WI38 (cell line): Measurements from ENCODE around the gene LAMA3.

Experiments used
- H3K4me3 ChIP-seq: 2 replicates; pipeline ENCODE4 v1.5.1; 2011; ENCODE audit warnings: low read depth, mild to moderate bottlenecking, control low read depth, low read length
- TF ChIP-seq, protein P1 (sequence below): IDR thresholded peaks from 2 replicates; pipeline ENCODE4 v1.5.1; 2012; ENCODE audit warnings: low read depth, mild to moderate bottlenecking, control low read depth, low read length

The LAMA3 gene

DNA sequence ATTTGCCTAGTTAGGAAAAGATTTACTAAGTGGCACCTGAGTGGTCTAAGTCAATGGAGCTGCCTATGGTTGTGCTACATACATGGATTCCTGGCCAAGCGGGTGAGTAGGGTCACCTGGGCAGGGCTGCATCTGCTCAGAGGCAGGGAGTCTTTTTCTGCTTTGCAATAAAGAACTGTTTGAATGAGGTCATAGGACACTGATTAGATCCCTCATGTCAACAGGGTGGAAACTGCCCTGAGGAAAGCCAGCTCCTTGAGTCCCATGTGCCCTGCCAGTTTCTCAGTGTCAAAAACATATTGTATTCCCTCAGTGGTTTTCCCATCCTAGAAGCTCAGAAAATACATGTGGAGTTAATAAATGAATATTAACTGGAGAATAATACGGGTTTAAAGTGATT is 4.6 kb downstream of the LAMA3 start:
- no peak overlapping the region for H3K4me3 ChIP-seq
- TF ChIP-seq, protein P1, sequence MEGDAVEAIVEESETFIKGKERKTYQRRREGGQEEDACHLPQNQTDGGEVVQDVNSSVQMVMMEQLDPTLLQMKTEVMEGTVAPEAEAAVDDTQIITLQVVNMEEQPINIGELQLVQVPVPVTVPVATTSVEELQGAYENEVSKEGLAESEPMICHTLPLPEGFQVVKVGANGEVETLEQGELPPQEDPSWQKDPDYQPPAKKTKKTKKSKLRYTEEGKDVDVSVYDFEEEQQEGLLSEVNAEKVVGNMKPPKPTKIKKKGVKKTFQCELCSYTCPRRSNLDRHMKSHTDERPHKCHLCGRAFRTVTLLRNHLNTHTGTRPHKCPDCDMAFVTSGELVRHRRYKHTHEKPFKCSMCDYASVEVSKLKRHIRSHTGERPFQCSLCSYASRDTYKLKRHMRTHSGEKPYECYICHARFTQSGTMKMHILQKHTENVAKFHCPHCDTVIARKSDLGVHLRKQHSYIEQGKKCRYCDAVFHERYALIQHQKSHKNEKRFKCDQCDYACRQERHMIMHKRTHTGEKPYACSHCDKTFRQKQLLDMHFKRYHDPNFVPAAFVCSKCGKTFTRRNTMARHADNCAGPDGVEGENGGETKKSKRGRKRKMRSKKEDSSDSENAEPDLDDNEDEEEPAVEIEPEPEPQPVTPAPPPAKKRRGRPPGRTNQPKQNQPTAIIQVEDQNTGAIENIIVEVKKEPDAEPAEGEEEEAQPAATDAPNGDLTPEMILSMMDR: no peak

DNA sequence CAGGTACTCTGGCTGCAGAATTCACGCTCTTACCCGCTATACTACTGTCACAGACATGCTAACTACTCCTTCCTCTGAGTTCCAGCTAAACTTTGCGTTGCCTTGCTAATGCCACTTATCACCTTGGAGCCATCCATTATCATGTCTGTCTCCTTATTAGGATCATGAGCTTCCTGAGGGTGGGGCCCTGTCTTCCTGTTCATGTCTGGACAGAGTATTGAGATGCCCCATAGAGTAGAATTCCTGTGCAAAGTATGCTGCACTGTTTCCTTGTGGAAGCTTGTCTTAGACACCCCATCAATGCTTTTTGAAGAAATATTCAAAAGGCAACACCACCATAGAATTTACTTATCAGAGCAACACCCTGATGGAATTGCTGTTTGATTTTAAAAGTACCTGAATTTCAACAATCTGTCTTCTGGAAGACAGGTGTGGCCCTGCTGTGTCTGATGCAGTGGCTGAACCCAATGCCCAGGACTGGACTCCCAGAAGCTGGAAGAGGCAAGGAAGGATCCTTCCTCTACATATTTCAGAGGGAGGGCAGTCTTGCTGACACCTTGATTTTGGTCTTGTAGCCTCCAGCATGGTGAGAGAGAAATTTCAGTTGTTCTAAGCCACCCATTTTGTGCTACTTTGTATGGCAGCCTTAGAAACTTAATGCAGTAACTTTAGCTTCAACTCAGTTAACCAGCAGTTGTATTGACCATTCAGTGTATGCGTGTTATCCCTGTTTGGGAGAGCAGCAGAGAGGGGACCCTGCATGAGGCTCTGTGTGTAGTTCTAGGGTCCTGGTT is 5.6 kb downstream of the LAMA3 start:
- H3K4me3 ChIP-seq: no peak overlapping the region

DNA sequence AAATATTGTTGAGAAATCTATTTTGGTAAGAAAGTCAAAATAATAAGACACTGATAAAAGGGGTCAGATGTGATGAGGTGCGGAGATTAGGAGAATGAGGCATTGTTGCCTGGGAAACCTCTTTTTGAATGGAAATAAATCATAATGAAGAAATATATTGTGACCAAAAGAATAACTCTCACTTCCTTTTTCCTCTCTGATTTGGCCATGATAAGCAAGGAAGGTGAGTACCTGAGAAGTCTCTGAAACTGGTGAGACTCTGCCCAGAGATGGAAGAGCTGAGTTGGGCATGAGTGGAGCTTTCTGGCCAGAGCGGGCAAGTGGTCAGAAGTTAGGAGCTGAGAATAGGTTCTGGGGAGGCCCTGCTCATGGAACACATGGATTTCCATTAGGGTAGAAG is 11.8 kb downstream of the LAMA3 start:
- TF ChIP-seq, protein P1: no peak
- H3K4me3 ChIP-seq: no peak overlapping the region

More for the DNA sequence above, 5.6 kb downstream of the LAMA3 start:
- TF ChIP-seq, protein P1: no peak

DNA sequence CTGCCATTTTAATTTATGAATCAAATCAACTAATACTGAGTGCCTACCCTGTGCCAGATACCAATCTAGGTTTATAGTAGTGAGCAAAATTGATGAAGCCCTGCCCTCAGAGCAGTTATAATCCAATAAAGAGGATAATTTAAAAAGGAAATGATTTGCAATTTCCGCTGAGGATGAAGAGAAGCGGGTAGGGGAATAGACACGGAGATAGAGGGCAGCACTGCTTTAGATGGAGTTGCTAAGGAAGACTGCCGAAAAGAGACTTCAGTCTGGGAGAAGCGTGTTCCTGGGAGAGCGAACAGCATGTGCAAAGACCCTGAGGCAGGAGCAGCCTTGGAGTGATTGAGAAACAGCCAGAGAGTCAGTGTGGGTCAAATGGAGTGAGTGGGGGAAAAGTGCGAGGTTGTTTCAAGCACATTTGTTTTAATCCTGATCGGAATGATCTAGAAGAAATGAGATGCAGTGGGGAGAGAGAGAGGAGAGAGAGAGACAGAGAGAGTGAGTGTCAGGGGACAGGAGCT is 12.4 kb downstream of the LAMA3 start:
- TF ChIP-seq, protein P1: no peak
- H3K4me3 ChIP-seq: no peak overlapping the region

DNA sequence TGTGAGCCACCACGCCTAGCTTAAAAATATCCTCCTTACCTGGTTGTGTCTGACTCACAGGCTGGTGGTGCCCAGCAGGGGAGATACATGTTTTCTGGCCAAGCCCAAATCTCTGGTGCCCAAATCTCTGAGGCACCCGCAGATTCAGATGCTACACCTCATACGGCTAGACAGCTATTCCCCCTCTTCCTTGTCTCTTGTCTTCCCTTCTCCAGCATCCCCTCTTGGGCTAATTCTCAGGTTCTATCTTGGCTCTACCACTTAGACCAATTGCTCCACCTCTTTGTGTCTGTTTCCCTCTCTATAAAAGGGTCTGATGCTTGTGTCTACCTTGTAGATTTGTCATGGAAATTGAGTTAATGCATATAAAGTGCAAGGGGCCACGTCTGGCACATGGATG is 13.4 kb downstream of the LAMA3 start:
- no peak overlapping the region for H3K4me3 ChIP-seq
- TF ChIP-seq, protein P1: no peak

DNA sequence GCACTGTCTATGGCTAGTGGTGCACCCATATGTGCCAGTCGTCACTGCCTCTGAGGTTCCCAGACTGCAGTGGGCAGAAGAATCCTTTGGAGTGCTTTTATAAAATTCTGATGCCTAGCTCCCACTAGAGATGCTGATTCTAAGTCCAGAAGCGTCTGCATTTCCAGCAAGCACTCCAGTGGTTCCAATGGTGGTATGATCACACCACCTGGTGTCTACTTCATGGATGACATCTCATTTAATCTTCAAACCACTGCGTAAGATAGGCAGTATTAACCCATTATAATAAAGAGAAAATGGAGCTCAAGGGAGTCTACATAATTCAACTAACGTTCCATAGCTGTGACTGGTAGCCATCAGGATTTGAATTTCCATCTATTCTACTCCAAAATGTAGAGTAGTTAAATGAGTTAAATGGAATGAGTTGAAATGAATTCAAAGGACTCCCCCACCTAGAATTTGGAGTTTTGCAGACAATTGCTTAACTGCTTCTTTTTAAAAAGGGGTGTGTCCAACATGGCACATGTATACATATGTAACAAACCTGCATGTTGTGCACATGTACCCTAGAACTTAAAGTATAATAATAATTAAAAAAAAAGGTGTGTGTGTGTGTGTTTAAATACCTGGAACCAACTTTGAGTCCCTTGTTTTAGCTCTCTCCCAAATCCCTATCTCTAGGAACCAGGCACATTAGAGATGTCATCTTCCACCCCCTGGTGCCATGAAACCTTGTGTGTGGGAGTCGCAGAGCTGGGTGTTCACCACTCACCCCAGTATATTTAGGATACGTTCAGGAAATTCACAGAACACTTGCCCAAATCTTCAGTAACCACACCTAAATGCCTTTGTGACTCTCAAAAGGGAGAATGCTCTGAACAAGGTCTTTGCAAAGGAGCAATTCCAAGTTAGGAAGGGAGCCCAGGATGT is 14.1 kb downstream of the LAMA3 start:
- no peak overlapping the region for H3K4me3 ChIP-seq
- TF ChIP-seq, protein P1: peak; percentile 28

DNA sequence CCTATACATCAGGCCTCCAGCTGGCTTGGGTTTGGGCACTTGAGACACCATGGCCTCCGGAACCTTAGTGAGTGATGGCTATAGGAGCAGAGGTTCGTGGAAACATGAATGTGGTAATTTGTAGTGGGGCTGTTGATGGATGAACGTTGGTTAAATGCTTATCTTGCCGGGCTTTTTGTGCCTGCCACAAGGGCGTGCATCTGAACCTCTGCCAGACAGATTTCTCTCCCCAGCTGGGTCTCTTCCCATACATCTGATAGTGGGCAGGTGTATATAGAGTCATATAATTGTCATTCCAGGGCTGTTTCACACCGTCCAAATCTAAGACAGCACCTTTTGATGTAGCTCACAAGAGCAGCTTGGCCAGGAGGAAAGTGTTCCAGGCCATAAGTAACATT is 14.7 kb downstream of the LAMA3 start:
- no peak overlapping the region for H3K4me3 ChIP-seq
- TF ChIP-seq, protein P1: no peak
